ENCODE data around the gene AFTPH. TPM values are rescaled to one million over a fixed set of nuclear protein-coding genes. Genes with fewer than 3 reads are reported as not detected.

AFTPH gene
- total RNA-seq, 1 experiment from 2014 or later: 40.5 TPM

- no peaks in the 10 kb centered on the region for H3K36me3 ChIP-seq (ENCODE audit: low read depth)
- intact Hi-C loops (cut with micrococcal nuclease; ENCODE audit: unreplicated experiment): no loop called here
- no peak overlapping the region for H3K4me3 ChIP-seq
- H3K27me3 ChIP-seq (ENCODE audit: insufficient read depth, low read depth): no peaks in the 10 kb centered on the region
- TF ChIP-seq EZH2 (IDR thresholded peaks at IDR 0.05; ENCODE audit: low read depth): no peak
- TF ChIP-seq CTCF (conservative IDR thresholded peaks at IDR 0.05): no peak
- H3K27ac ChIP-seq: no peak overlapping the region
- H4K20me1 ChIP-seq (ENCODE audit: insufficient read depth): peaks cover 12% of the 10 kb centered on the region; the same call in 1 of the 2 replicates
- H3F3A ChIP-seq (ENCODE audit: insufficient read depth, low read depth): 0 out of 2 replicates have a peak, but pooled peaks cover 3% of the 10 kb centered on the region
- CTCF ChIA-PET: no interaction called here
- H3K9me2 ChIP-seq (ENCODE audit: insufficient read depth): no peaks in the 10 kb centered on the region
- POLR2A ChIA-PET (ENCODE audit: unreplicated experiment): interaction anchor here (0.7 kb wide), 1 partner anchor 321 kb away, joined by 7 read pairs; no protein-coding TSS in a partner anchor
- no TSS peak for BruUV-seq (replicated peaks)
- peaks cover 91% of the 10 kb centered on the region for H3K79me2 ChIP-seq (ENCODE audit: low read depth)
- H3K4me2 ChIP-seq: no peak overlapping the region
- H2AFZ ChIP-seq: no peak overlapping the region
- no peak for DNase-seq
- no peaks in the 10 kb centered on the region for H3K9me3 ChIP-seq (ENCODE audit: insufficient read depth, low read depth)
- H3K4me1 ChIP-seq (replicated peaks; ENCODE audit: insufficient read depth): peaks cover 13% of the 10 kb centered on the region
These were observed 14.8 kb downstream of the AFTPH start for GRCh38 chr2:64538764-64539433.

- TF ChIP-seq CTCF (conservative IDR thresholded peaks at IDR 0.05): no peak
- TF ChIP-seq EZH2 (IDR thresholded peaks at IDR 0.05; ENCODE audit: low read depth): no peak
These were observed 16.5 kb downstream of the AFTPH start for GRCh38 chr2:64540615-64541014.

GRCh38 chr2:64541547-64541946 lies 17.4 kb downstream of the AFTPH start:
- H3K4me2 ChIP-seq: no peak overlapping the region

More at GRCh38 chr2:64540615-64541014, 16.5 kb downstream of the AFTPH start:
- Histone ChIP-seq H3F3A (ENCODE audit: insufficient read depth, low read depth) (0 out of 2 replicates have a peak, but pooled peaks cover 3% of the 10 kb centered on the region), H3K79me2 (ENCODE audit: low read depth) (peaks cover 84% of the 10 kb centered on the region), H3K4me2 (no peak overlapping the region), H3K9me2 (ENCODE audit: insufficient read depth) (no peaks in the 10 kb centered on the region), H3K4me1 (replicated peaks; ENCODE audit: insufficient read depth) (peaks cover 13% of the 10 kb centered on the region), H4K20me1 (ENCODE audit: insufficient read depth) (peaks cover 10% of the 10 kb centered on the region; the same call in 1 of the 2 replicates), H2AFZ (no peak overlapping the region), H3K36me3 (ENCODE audit: low read depth) (no peaks in the 10 kb centered on the region), H3K27ac (no peak overlapping the region), H3K27me3 (ENCODE audit: insufficient read depth, low read depth) (no peaks in the 10 kb centered on the region), H3K4me3 (no peak overlapping the region), H3K9me3 (ENCODE audit: insufficient read depth, low read depth) (no peaks in the 10 kb centered on the region)
- ChIA-PET CTCF (interaction anchor here (1.2 kb wide), 1 partner anchor 14 kb away, joined by 3 read pairs; no protein-coding TSS in a partner anchor), POLR2A (ENCODE audit: unreplicated experiment) (no interaction called here)
- no peak for DNase-seq
- BruUV-seq (replicated peaks): no TSS peak
- intact Hi-C loops (cut with micrococcal nuclease; ENCODE audit: unreplicated experiment): no loop called here

More at GRCh38 chr2:64541547-64541946, 17.4 kb downstream of the AFTPH start:
- H3K79me2 ChIP-seq (ENCODE audit: low read depth): peaks cover 82% of the 10 kb centered on the region
- H3K4me3 ChIP-seq: no peak overlapping the region
- H4K20me1 ChIP-seq (ENCODE audit: insufficient read depth): peaks cover 5% of the 10 kb centered on the region; the same call in 1 of the 2 replicates
- no peaks in the 10 kb centered on the region for H3K27me3 ChIP-seq (ENCODE audit: insufficient read depth, low read depth)
- intact Hi-C loops (cut with micrococcal nuclease; ENCODE audit: unreplicated experiment): no loop called here
- H3F3A ChIP-seq (ENCODE audit: insufficient read depth, low read depth): 0 out of 2 replicates have a peak, but pooled peaks cover 3% of the 10 kb centered on the region
- no peaks in the 10 kb centered on the region for H3K36me3 ChIP-seq (ENCODE audit: low read depth)
- no peak for DNase-seq
- no peaks in the 10 kb centered on the region for H3K9me3 ChIP-seq (ENCODE audit: insufficient read depth, low read depth)
- CTCF ChIA-PET: no interaction called here
- BruUV-seq (replicated peaks): no TSS peak
- POLR2A ChIA-PET (ENCODE audit: unreplicated experiment): no interaction called here
- no peaks in the 10 kb centered on the region for H3K9me2 ChIP-seq (ENCODE audit: insufficient read depth)
- no peak overlapping the region for H3K27ac ChIP-seq
- no peak overlapping the region for H2AFZ ChIP-seq
- TF ChIP-seq CTCF (conservative IDR thresholded peaks at IDR 0.05) (no peak), EZH2 (IDR thresholded peaks at IDR 0.05; ENCODE audit: low read depth) (no peak)
- H3K4me1 ChIP-seq (replicated peaks; ENCODE audit: insufficient read depth): peaks cover 13% of the 10 kb centered on the region
